HEK293T (cell line): ENCODE measurements around the gene MARS1.

Experiments used
- CTCF ChIA-PET: fragments of 350-600 bp; formaldehyde crosslinking; extraction: SDS; loops from one replicate; lab custom pipeline; 2021; ENCODE audit warnings: antibody characterized with exemption, inconsistent platforms; lab: Yijun Ruan, JAX
- POLR2A ChIA-PET: fragments of 350-600 bp; formaldehyde crosslinking; extraction: SDS; loops from one replicate; lab custom pipeline; 2020; ENCODE audit warnings: antibody characterized with exemption, inconsistent platforms; lab: Yijun Ruan, JAX
- DNase-seq: peaks from one replicate; pipeline ENCODE4 v3.0.0; 2012; ENCODE audit warnings: mixed read lengths; ENCODE audit errors: extremely low spot score
- ARNT ChIP-seq: fragments of 450-650 bp; IDR thresholded peaks from 2 replicates; pipeline ENCODE4 v1.6.1; 2017; ENCODE audit warnings: mild to moderate bottlenecking
- BHLHE40 ChIP-seq: fragments of 450-650 bp; IDR thresholded peaks from 2 replicates; pipeline ENCODE4 v1.6.1; 2016; ENCODE audit warnings: mild to moderate bottlenecking, moderate library complexity, borderline replicate concordance
- CTBP1 ChIP-seq: fragments of 450-650 bp; IDR thresholded peaks from 2 replicates; pipeline ENCODE4 v1.6.1; 2016; ENCODE audit warnings: borderline replicate concordance
- ELF4 ChIP-seq: fragments of 450-650 bp; IDR thresholded peaks from 2 replicates; pipeline ENCODE4 v1.6.1; 2017; ENCODE audit warnings: antibody characterized with exemption
- FOXA1 ChIP-seq: fragments of 450-650 bp; IDR thresholded peaks from 2 replicates; pipeline ENCODE4 v1.6.1; 2016; ENCODE audit warnings: mild to moderate bottlenecking
- FOXK2 ChIP-seq: fragments of 450-650 bp; IDR thresholded peaks from 2 replicates; pipeline ENCODE4 v1.6.1; 2016; ENCODE audit warnings: mild to moderate bottlenecking
- FOXM1 ChIP-seq: fragments of 450-650 bp; IDR thresholded peaks from 2 replicates; pipeline ENCODE4 v1.6.1; 2017; ENCODE audit warnings: mild to moderate bottlenecking, borderline replicate concordance
- HDGF ChIP-seq: fragments of 450-650 bp; IDR thresholded peaks from 2 replicates; pipeline ENCODE4 v1.6.1; 2017; ENCODE audit warnings: antibody characterized with exemption, borderline replicate concordance
- L3MBTL2 ChIP-seq: fragments of 450-650 bp; conservative IDR thresholded peaks from 2 replicates; pipeline ENCODE4 v1.6.1; 2016; ENCODE audit warnings: mild to moderate bottlenecking
- LEF1 ChIP-seq: fragments of 450-650 bp; IDR thresholded peaks from 2 replicates; pipeline ENCODE4 v1.6.1; 2017; ENCODE audit warnings: mild to moderate bottlenecking, borderline replicate concordance
- NFRKB ChIP-seq: fragments of 450-650 bp; IDR thresholded peaks from 2 replicates; pipeline ENCODE4 v1.6.1; 2016; ENCODE audit warnings: mild to moderate bottlenecking, moderate library complexity
- PKNOX1 ChIP-seq: fragments of 450-650 bp; IDR thresholded peaks from 2 replicates; pipeline ENCODE4 v1.6.1; 2016
- SP1 ChIP-seq: fragments of 450-650 bp; IDR thresholded peaks from 2 replicates; pipeline ENCODE4 v1.6.1; 2017
- SUZ12 ChIP-seq: fragments of 450-650 bp; IDR thresholded peaks from 2 replicates; pipeline ENCODE4 v1.6.1; 2016; ENCODE audit warnings: mild to moderate bottlenecking
- TARDBP ChIP-seq: fragments of 450-650 bp; IDR thresholded peaks from 2 replicates; pipeline ENCODE4 v1.6.1; 2016
- ZNF384 ChIP-seq: fragments of 450-650 bp; IDR thresholded peaks from 2 replicates; pipeline ENCODE4 v1.6.1; 2016

MARS1 gene

GRCh38 chr12:57456145-57456700, 31.6 kb upstream of the MARS1 start:
- peak; percentile 61 for DNase-seq
- ChIA-PET POLR2A (interaction anchor here (0.7 to 3.4 kb wide), 22 partner anchors 10 to 226 kb away, joined by 3 to 27 read pairs (median 6); partner anchors contain the start of genes DCTN2, DDIT3, INHBC and SHMT2), CTCF (interaction anchor here (0.8 to 2.2 kb wide), 11 partner anchors 12 to 217 kb away, joined by 3 to 15 read pairs (median 4); no protein-coding TSS in a partner anchor)
- TF ChIP-seq FOXA1 (no peak), HDGF (no peak), FOXK2 (no peak), L3MBTL2 (no peak), NFRKB (no peak), ARNT (no peak), LEF1 (no peak), SP1 (no peak), FOXM1 (no peak), CTBP1 (no peak), ELF4 (no peak), SUZ12 (no peak), ZNF384 (no peak), TARDBP (no peak), BHLHE40 (no peak), PKNOX1 (no peak)

- CTCF ChIA-PET, result interaction anchor here (0.9 to 2.2 kb wide), 7 partner anchors 13 to 214 kb away, joined by 3 to 15 read pairs (median 4); no protein-coding TSS in a partner anchor
- TF ChIP-seq LEF1, result no peak
- TF ChIP-seq ZNF384, result no peak
Observed at GRCh38 chr12:57456737-57457490, 31.0 kb upstream of the MARS1 start.

GRCh38 chr12:57458665-57459054, 29.2 kb upstream of the MARS1 start:
- ChIA-PET CTCF (interaction anchor here (0.5 to 1.5 kb wide), 31 partner anchors 10 to 347 kb away, joined by 3 to 10 read pairs (median 3); partner anchors contain the start of gene DDIT3), POLR2A (interaction anchor here (0.8 to 2.0 kb wide), 16 partner anchors 11 to 286 kb away, joined by 3 to 11 read pairs (median 3); partner anchors contain the start of genes ARHGAP9, INHBC, SHMT2 and TSPAN31)
- no peak for TF ChIP-seq SUZ12
- no peak for DNase-seq

More at GRCh38 chr12:57456737-57457490, 31.0 kb upstream of the MARS1 start:
- POLR2A ChIA-PET, result interaction anchor here (1.1 to 3.4 kb wide), 8 partner anchors 9 to 227 kb away, joined by 3 to 27 read pairs (median 6); partner anchors contain the start of gene SHMT2
- DNase-seq, result no peak

GRCh38 chr12:57459055-57459749, 28.7 kb upstream of the MARS1 start:
- DNase-seq, result peak; percentile 83
- POLR2A ChIA-PET, result interaction anchor here (0.7 to 2.0 kb wide), 17 partner anchors 11 to 285 kb away, joined by 3 to 11 read pairs (median 3); partner anchors contain the start of genes ARHGEF25, INHBC, SHMT2 and TSPAN31
- CTCF ChIA-PET, result interaction anchor here (0.5 to 1.5 kb wide), 30 partner anchors 10 to 347 kb away, joined by 3 to 10 read pairs (median 3); partner anchors contain the start of gene DDIT3
- TF ChIP-seq LEF1 (no peak), FOXM1 (0 out of 2 replicates have a peak, but pooled peaks have one; percentile 46), CTBP1 (0 out of 2 replicates have a peak, but pooled peaks have one; percentile 22), PKNOX1 (no peak), FOXA1 (no peak), L3MBTL2 (no peak), SUZ12 (no peak), SP1 (no peak), TARDBP (no peak), NFRKB (no peak)

GRCh38 chr12:57459750-57460467, 28.0 kb upstream of the MARS1 start, which contains the start of gene GLI1:
TSS of gene GLI1 (plus strand) at chr12:57459785. CDS start at chr12:57463692, 3,907 bp downstream.
- ChIA-PET CTCF (interaction anchor here (0.6 to 1.5 kb wide), 10 partner anchors 9 to 246 kb away, joined by 3 to 10 read pairs (median 3); no protein-coding TSS in a partner anchor), POLR2A (interaction anchor here (0.7 to 2.0 kb wide), 6 partner anchors 26 to 232 kb away, joined by 3 to 11 read pairs (median 3); partner anchors contain the start of genes ARHGEF25 and INHBC)
- no peak for DNase-seq
- TF ChIP-seq SUZ12 (no peak), L3MBTL2 (peak; percentile 47; the same call in 1 of the 2 replicates), FOXA1 (no peak)

GRCh38 chr12:57460468-57460784, 27.4 kb upstream of the MARS1 start:
- no peak for DNase-seq
- CTCF ChIA-PET, result interaction anchor here (0.6 to 0.7 kb wide), 2 partner anchors 17 to 99 kb away, joined by 3 read pairs; no protein-coding TSS in a partner anchor
- TF ChIP-seq ELF4 (no peak), BHLHE40 (no peak), NFRKB (no peak), SP1 (no peak), HDGF (no peak), LEF1 (no peak), FOXM1 (no peak), PKNOX1 (no peak), FOXA1 (no peak), SUZ12 (no peak), L3MBTL2 (no peak)
- POLR2A ChIA-PET, result interaction anchor here (0.8 to 2.0 kb wide), 2 partner anchors 8 to 55 kb away, joined by 3 to 7 read pairs; no protein-coding TSS in a partner anchor
